Transverse colon (tissue), 4 donors: ENCODE data around the gene FOS. TPM values are rescaled to one million over a fixed set of nuclear protein-coding genes. Genes with fewer than 3 reads are reported as not detected.

ENCODE experiments used
- DNase-seq: peaks from one replicate; pipeline ENCODE4 v3.0.0-alpha.2; 2019
- H3K27ac ChIP-seq, 4 donors: fragments of 200-600 bp; sonication (generic); 2 replicates each; pipeline ENCODE4 v1.5.1; 2016 to 2018; ENCODE audit warnings: inconsistent platforms in 4 of 4
- H3K27me3 ChIP-seq: fragments of 200-600 bp; sonication (generic); 2 replicates; pipeline ENCODE4 v1.5.1; 2017; ENCODE audit warnings: inconsistent platforms
- H3K36me3 ChIP-seq, 4 donors: fragments of 200-600 bp; sonication (generic); 2 replicates each; pipeline ENCODE4 v1.5.1; 2017 to 2019; ENCODE audit warnings: inconsistent platforms in 4 of 4
- H3K4me1 ChIP-seq, 4 donors: fragments of 200-600 bp; sonication (generic); 2 replicates each; pipeline ENCODE4 v1.5.1; 2017 to 2020; ENCODE audit warnings: inconsistent platforms in 4 of 4
- H3K4me3 ChIP-seq, 4 donors: fragments of 200-600 bp; sonication (generic); 1 replicate in 1 of 4; 2 replicates in 3 of 4; pipeline versions ENCODE4 v1.5.1 to v1.6.1; 2017 to 2019; ENCODE audit warnings: inconsistent platforms in 4 of 4
- H3K9me3 ChIP-seq, 2 donors: fragments of 200-600 bp; sonication (generic); 2 replicates each; pipeline ENCODE4 v1.5.1; 2017 to 2019; ENCODE audit warnings: inconsistent platforms in 2 of 2
- CTCF ChIP-seq, 5 experiments: fragments of 200-600 bp in 3 of 5; fragments of 450-650 bp in 2 of 5; sonication (generic) in 3 of 5; IDR thresholded peaks; 1 replicate in 2 of 5; 2 replicates in 3 of 5; pipeline ENCODE4 v1.5.1; 2016 to 2017; ENCODE audit warnings: antibody characterized with exemption in 5 of 5, inconsistent platforms in 3 of 5, mild to moderate bottlenecking in 2 of 5, moderate library complexity in 1 of 5
- EP300 ChIP-seq: sonication (generic); formaldehyde crosslinking; IDR thresholded peaks from one replicate; pipeline ENCODE4 v1.6.1; 2017; ENCODE audit warnings: antibody characterized with exemption, low read depth
- POLR2A ChIP-seq: fragments of 450-650 bp; IDR thresholded peaks from one replicate; pipeline ENCODE4 v1.6.1; 2016; ENCODE audit warnings: antibody characterized with exemption, mild to moderate bottlenecking, moderate library complexity
- POLR2AphosphoS5 ChIP-seq, 3 donors: sonication (generic); formaldehyde crosslinking; IDR thresholded peaks; one replicate each; pipeline ENCODE4 v1.6.1; 2016; ENCODE audit warnings: antibody characterized with exemption in 3 of 3
- WGBS, 2 donors: methylation state at CpG; one replicate each; pipeline ENCODE4 v1.1.5; 2018; ENCODE audit warnings: low coverage in 1 of 2; 5-methylcytosine and 5-hydroxymethylcytosine counted together
- in situ Hi-C, 4 donors: fragments of 200-750 bp; cut with MboI; loops; one replicate each; pipeline versions ENCODE4 v1.15.0 to v1.15.1; 2017; ENCODE audit warnings: low sequenced_read_pairs in 3 of 4, low pct_ligation_motif_present in 1 of 4, low pct_unique_long_range_greater_than_20kb in 1 of 4
- intact Hi-C: fragments of 100-400 bp; cut with DNase I; formaldehyde crosslinking; loops from one replicate; pipeline ENCODE4 v1.15.1; 2023; ENCODE audit warnings: low total_unique reads
- total RNA-seq, 4 donors: library from RNA; depleted of rRNA; stranded (reverse); fragments of >200 nt; gene quantifications; one replicate each; pipeline ENCODE4 v1.1.0, GENCODE V29; 2016

FOS gene
- total RNA-seq, 4 donors from 2014 or later, result 345 to 1,356 (median 884) TPM

- H3K9me3 ChIP-seq, result no peaks in the 10 kb centered on the region
- no peak for TF ChIP-seq EP300
- TF ChIP-seq CTCF (IDR thresholded peaks at IDR 0.05), result no peak
- no peak for TF ChIP-seq POLR2A
- no peak for TF ChIP-seq POLR2AphosphoS5 (IDR thresholded peaks at IDR 0.05)
- in situ Hi-C loops (loop anchor here in 1 of 4 donors (25.0 kb wide), 1 partner anchor 92 kb away; no protein-coding TSS in a partner anchor), intact Hi-C loops (no loop called here)
- DNase-seq, result no peak
- H3K4me3 ChIP-seq, result no peak overlapping the region
- no peaks in the 10 kb centered on the region for H3K36me3 ChIP-seq
- H3K27ac ChIP-seq, result no peak overlapping the region
- H3K27me3 ChIP-seq, result no peaks in the 10 kb centered on the region
- H3K4me1 ChIP-seq, result peaks cover 0 to 15% (median 4%) of the 10 kb centered on the region in 4 donors
- whole genome bisulfite sequencing, 2 donors, result 54 to 86% methylated on average over 4 to 7 of the region's 7 CpGs
Observed at GRCh38 chr14:75320196-75320595, 41.6 kb downstream of the FOS start.

- Histone ChIP-seq H3K27ac (no peak overlapping the region), H3K9me3 (no peaks in the 10 kb centered on the region), H3K4me3 (no peak overlapping the region), H3K36me3 (no peaks in the 10 kb centered on the region), H3K27me3 (no peaks in the 10 kb centered on the region), H3K4me1 (peaks cover 0 to 5% (median 0%) of the 10 kb centered on the region in 4 donors)
- TF ChIP-seq POLR2A (no peak), CTCF (IDR thresholded peaks at IDR 0.05) (no peak), EP300 (no peak), POLR2AphosphoS5 (IDR thresholded peaks at IDR 0.05) (no peak)
- intact Hi-C loops, result no loop called here
- in situ Hi-C loops, result loop anchor here in 1 of 4 donors (25.0 kb wide), 1 partner anchor 90 kb away; no protein-coding TSS in a partner anchor
- no peak for DNase-seq
- WGBS, 2 donors, result 73 to 80% methylated on average over 1 of the region's 1 CpG
Observed at GRCh38 chr14:75322746-75323145, 44.1 kb downstream of the FOS start.

- TF ChIP-seq EP300, result no peak
- no peak for TF ChIP-seq POLR2AphosphoS5 (IDR thresholded peaks at IDR 0.05)
- no peak for TF ChIP-seq CTCF (IDR thresholded peaks at IDR 0.05)
- TF ChIP-seq POLR2A, result no peak
- no peak overlapping the region for H3K27ac ChIP-seq
- intact Hi-C loops, result no loop called here
Observed at GRCh38 chr14:75323571-75323970, 44.9 kb downstream of the FOS start.

GRCh38 chr14:75328558-75329155 lies 50.0 kb downstream of the FOS start:
- no peak for DNase-seq
- in situ Hi-C loops (no loop called here), intact Hi-C loops (no loop called here)
- Histone ChIP-seq H3K36me3 (no peaks in the 10 kb centered on the region), H3K27me3 (no peaks in the 10 kb centered on the region), H3K27ac (no peak overlapping the region), H3K4me1 (peaks cover 0 to 1% (median 0%) of the 10 kb centered on the region in 4 donors), H3K4me3 (no peak overlapping the region), H3K9me3 (no peaks in the 10 kb centered on the region)
- TF ChIP-seq EP300 (no peak), POLR2A (no peak), CTCF (IDR thresholded peaks at IDR 0.05) (no peak), POLR2AphosphoS5 (IDR thresholded peaks at IDR 0.05) (no peak)
- WGBS, 2 donors, result 62 to 63% methylated on average over 5 of the region's 5 CpGs

More at GRCh38 chr14:75323571-75323970, 44.9 kb downstream of the FOS start:
- no peak for DNase-seq
- Histone ChIP-seq H3K27me3 (no peaks in the 10 kb centered on the region), H3K9me3 (no peaks in the 10 kb centered on the region), H3K4me1 (no peaks in the 10 kb centered on the region), H3K4me3 (no peak overlapping the region), H3K36me3 (no peaks in the 10 kb centered on the region)
- 50 to 70% methylated on average over 2 to 6 of the region's 6 CpGs for WGBS, 2 donors
- in situ Hi-C loops, result loop anchor here in 1 of 4 donors (25.0 kb wide), 1 partner anchor 89 kb away; no protein-coding TSS in a partner anchor
